Stimulated activated CD4-positive, alpha-beta T cell treated with anti-CD3 and anti-CD28 coated beads, TNF-alpha, amount 100 ng/mL, for 24 hours (primary cell): Measurements from ENCODE around the gene PLAC9.
"Not testable (repeated sequence)": the region's sequence is repeated elsewhere in the genome, so short reads cannot be mapped to it uniquely, and the experiment has no call there.

Source experiments
- DNase-seq, 3 experiments: peaks; one replicate each; pipeline ENCODE4 v3.0.0-alpha.2; 2020; ENCODE audit warnings: low read depth in 3 of 3

PLAC9 gene

DNA sequence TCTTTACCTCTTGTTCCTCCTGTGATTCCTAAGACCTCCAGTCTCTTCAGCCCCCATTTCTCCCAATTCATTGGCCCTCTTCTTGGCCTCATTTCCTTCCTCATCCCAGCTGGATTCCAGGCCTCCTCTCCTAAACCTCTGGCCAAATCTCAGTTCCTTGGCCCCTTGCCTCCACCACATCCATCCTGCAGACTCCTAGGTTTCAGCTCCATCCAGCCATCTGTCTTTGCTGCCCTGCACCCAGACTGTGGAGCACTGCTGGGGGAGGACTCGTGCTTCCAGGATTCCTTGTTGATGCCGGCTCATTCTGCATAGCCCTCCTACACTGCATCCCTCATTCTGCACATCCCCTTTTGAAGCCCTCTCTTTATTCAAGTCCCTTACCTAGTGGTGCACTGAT, 6.7 kb downstream of the PLAC9 start:
- no peak for DNase-seq

DNA sequence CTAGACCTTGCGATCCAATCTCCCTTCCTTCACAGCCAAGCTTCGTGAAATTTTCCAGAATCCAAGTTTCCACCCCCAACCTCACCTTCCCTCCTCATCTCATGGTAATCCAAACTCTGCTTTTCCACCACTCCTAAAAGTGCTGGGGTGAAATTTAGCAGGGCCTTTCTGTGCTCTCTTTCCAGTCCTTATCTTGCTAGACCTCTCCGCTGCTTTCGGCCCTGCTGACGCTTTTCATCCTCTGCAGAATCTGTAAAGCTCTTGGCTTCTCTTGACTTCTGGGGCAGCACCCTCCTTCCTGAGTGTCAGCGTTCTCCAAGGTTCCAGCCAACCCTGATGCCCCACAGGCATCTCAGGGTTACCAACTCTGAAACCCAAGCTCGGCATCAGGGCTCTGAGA, 7.7 kb downstream of the PLAC9 start:
- DNase-seq, result no peak

DNA sequence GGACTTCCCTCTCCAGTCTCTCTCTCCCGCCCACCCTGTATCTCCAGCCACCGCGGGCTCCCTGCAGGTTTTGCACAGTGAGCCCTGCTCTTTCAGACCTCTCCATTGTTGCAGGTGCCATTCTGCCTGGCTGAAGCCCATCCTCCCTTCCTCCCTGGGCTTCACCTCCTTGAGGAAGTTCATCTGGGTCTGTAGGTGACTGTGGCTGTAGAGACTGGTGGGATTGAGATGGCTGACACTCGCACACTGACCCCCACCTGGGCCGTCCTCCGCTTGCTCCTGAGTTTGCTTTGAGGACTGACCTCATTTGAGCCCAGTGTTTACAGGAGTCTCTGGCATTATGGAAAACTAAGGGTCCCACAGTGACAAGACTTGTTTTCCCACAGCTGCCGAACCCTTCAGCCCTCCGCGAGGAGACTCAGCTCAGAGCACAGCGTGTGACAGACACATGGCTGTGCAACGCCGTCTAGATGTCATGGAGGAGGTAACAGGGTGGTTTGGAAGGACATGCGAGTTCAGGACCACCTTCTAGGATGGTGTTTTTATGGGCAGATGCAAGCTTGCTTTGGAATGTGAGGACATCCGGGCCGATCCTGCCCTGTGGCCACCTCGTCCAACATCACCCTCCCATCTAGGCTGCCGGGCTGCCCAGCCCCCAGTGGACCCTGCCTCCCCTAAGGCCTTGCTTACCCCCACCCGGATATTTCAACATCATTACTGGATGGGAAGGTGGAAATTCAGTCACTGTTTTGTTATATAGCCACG, 9.3 kb downstream of the PLAC9 start:
- DNase-seq, result no peak

DNA sequence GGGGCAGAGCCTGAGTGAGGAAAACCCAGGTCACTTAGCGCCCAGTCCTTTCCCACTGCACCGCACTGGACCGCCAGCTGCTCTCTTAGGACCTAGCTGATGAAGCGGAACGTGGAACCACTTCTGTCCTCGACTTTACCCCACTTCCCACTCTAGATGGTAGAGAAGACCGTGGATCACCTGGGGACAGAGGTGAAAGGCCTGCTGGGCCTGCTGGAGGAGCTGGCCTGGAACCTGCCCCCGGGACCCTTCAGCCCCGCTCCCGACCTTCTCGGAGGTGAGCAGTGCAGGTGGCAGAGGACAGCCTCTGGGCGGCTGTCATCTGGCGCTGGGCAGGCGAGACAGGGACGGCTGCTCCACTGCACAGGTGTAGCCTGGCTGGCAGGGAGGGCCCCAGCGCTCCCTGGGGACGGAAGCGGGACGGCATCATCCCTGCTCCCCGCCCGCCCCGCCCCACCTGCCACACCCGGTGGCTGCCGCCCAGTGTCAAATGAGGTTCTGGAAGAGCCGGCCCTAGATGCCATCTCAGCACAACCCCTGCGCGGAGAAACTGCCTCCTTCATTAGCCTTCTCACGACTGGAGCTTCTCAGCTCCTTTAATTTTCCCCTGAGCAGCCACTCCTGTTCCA, 11.7 kb downstream of the PLAC9 start:
- DNase-seq, result peak in 1 of 3 experiments; percentile 35

DNA sequence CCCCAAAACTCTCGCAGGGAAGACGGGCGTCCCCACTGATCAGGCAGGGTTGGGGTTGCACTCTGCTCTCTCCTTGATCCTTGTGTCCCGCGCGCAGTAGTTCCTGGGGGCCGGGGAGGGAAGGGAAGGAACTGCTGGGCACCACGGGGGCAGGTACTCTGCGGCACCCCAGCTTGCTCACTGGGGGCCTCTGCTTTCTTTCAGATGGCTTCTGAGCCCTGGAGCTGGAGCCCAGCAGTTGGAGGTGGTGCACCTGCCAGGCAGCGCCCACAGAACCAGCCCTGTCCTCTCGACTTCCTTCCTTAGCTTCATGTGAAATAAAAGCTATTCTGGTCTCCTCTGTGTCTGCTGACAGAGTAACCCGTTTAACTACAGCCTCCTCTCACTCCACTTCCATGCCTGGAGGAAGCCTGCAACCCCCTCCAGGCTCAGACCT, 12.2 kb downstream of the PLAC9 start:
- peak in 1 of 3 experiments; percentile 12 for DNase-seq

DNA sequence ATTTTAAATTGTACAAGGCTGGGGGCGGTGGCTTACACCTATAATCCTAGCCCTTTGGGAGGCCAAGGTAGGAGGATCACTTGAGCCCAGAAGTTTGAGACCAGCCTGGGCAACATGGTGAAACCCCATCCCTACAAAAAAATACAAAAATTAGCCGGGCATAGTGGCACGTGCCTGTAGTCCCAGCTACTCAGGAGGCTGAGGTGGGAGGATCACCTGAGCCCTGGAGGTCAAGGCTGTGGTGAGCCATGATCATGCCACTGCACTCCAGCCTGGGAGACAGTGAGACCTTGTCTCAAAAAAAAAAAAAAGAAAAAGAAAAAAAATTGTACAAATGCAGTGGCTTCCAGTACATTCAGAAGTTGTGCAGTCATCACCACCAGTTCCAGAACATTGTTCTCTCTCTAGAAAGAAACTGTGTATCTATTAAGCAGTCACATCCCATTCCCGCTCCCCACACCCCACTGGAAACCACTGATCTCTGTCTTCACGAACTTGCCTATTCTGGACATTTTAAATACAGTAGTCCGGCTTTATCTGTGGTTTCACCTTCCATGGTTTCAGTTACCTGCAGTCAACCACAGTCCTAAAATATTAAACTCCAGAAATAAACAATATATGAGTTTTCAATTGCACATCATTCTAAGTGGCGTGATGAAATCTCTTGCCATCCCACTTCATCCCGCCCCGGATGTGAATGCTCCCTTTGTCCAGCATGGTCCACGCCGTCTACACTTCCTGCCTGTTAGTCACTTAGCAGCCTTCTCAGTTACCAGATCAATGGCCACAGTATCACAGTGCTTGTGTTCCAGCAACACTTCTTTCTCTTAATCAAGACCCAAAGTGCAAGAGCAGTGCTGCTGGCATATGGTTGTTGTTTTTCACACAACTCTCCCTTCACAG, 13.1 kb downstream of the PLAC9 start:
- DNase-seq, result not testable (repeated sequence)

DNA sequence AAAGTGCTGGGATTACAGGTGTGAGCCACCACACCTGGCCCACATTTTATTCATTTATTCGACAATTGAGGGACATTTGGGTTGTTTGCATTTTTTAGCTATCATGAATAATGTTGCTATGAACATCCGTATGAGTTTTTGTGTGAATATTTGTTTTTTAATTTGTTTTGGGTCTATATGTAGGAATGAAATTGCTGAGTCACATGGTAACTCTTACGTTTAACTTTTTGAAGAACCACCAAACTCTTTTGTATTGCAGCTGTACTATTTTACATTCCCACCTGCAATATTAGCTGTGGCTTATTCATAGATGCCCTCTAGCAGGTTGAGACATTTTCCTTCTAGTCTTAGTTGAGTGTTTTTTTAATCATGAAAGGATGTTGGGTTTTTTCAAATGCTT, 14.4 kb downstream of the PLAC9 start:
- DNase-seq, result no peak

DNA sequence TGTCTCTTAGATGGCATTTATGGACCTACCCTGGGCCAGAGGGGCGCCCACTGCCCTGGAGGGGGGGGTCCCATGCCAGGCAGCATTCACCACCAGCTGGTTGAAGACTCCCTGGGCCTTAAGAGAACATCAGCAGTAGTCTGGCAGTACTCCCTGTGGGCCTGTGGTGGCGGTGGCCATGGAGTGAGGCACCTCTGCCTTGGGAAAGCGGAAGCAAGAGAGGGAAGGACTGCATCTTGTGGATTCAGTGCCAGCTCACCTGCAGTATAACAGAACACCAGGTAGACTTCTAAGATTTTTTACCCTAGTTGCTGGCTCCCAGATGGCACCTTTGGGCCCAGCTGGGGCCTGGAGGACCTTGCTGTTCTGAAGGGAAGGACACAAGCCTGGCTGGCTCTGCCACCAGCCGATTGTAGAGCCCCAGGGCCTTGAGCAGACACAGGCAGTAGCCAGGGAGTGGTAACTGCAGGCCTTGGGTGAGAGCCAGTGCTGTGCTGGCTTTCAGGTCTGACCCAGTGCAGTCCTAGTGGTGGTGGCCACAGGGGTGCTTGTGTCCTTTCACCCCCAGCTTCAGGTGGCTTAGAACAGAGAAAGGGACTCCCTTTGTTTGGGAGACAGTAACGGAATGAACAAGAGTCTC, 15.8 kb downstream of the PLAC9 start:
- DNase-seq, result no peak

DNA sequence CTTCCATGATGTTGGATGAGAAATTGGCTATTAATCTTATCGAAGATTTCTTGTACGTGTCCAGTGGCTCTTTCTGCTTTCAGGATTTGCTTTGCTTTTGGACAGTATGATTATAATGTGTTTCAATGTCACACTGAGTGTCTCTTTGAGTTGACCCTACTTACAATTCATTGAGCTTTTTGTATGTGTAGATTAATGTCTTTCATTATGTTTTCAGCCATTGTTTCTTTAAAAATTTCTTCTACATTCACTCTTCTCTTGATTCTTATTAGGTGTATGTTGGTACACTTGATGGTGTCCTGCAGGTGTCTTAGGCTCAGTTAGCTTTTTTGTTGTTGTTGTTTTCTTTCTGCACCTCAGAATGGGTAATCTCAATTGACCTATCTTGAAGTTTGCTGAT, 16.6 kb downstream of the PLAC9 start:
- DNase-seq, result no peak

DNA sequence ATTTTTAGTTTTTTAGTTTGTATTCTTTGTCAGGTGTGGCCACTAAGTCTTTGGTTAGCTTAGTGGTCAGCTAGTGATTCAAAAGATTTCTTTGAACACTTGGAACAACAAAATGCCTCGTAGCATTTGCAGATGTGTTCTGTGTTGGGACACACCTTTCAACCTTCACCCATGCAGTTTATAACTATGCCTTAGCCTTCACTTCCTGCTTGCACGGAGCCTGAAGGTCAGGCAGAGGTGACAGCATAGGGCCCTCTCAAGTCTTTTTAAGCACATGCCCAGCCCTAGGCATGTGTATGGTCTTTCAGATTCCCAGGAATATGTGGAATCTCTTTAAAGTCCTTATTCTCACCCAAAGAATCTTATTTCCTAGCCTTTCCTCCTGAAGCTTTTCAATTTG, 17.6 kb downstream of the PLAC9 start:
- DNase-seq, result no peak

DNA sequence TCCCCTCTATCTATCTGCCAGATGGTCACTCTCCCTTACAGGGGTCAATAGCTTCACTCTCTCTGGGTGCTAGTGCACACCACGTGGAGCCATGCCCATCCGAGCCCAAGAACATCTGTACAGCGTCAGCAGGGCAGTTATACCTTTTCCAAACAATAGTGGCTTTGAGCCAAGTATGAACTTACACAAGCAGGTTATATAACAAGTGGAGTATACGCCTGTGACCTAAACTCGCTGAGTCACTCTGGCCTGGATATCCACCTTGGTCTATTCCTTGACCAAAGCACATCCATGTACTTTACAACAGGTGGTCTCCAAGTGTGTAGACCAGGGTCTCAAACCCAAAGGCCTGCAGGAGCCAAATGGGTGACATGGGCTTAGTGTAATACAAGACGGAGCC, 20.3 kb downstream of the PLAC9 start:
- no peak for DNase-seq

DNA sequence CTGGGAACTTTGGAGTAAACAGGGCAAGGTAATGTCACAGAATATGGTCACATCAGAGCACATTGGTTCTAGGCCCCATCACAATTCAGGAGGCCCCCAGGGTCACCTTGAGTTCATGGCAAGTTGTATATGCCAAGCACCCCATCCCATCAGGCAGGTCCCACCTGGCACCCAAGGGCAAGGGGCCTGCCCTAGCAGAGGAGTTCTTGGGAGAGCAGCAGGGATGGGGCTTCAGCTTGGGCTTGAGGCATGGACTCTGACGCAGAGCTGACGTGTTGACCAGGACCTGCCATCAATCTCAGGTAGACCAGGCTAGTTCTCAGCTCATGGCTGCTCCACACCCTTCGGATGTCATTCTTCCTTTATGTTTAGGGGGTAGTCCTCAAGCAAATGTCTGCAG, 20.9 kb downstream of the PLAC9 start:
- no peak for DNase-seq

DNA sequence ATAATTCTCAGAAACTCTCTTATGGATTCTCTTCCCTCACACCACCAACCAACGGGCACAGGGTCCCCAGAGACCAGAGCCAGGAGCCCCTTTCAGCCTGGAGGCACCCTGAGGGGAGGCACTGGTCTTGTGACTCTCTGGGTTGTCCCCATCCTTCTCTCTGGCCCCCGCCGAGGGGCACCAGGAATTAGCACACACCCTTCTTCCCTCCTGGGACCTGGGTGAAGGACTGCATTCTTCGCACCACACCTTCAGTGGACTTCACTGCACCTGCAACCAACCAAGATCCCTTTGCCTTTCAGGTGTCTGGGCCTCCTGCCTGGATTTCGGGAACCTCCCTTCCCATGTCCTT, 22.1 kb downstream of the PLAC9 start:
- no peak for DNase-seq

DNA sequence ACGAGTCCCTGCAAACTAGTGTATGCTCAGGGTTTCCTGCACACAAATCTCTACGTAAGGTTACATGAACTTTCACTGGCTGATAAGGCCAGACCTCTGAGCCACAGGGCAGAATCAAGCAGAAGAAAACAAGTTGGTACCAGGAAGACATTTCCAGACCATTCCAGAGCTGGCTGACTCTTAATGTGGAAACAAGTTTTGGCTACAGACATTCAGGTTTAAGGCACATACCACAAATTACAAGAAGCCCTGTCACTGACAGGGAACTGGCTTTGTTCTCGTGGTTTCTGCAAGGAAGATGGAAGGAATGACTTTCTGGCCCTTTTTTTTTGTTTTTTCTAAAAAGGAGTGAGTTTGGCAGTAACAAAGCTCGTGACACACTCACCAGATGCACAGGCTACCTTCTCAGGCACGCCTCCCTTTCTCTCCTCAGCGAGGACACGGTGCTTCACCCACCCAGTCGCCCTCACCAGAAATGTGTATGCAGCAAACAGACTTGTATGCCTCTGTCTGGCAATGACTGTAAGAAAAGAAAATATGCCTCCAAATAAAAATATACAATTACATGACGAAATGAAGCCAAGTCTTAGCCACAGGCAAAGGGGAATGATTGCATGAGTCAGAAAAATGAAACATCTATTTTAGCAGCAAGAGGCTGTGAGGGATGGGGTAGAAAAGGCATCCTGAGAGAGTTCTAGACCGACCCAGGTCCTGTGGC, 22.6 kb downstream of the PLAC9 start:
- no peak for DNase-seq

DNA sequence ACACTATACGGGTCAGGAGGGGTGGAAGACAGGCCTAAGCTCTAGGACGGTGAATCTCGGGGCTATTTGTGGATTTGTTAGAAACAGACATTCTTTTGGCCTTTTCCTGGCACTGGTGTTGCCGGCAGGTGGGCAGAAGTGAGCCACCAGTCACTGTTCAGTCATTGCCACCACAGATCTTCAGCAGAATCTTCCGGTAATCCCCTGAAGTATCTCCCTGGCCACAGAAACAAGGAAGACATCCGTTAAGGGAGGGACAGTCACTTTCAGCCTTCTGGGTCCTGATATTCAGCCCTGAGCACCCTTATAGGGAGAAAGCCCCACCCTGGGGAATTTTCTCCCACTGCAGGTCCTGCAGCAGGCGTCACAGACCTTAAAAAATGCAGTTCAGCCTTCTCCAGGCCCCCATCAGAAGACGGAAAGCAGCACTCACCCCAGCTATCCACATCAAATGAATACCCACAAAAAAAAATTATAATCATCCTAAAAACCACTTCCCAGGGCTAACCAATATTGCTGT, 23.2 kb downstream of the PLAC9 start:
- no peak for DNase-seq

DNA sequence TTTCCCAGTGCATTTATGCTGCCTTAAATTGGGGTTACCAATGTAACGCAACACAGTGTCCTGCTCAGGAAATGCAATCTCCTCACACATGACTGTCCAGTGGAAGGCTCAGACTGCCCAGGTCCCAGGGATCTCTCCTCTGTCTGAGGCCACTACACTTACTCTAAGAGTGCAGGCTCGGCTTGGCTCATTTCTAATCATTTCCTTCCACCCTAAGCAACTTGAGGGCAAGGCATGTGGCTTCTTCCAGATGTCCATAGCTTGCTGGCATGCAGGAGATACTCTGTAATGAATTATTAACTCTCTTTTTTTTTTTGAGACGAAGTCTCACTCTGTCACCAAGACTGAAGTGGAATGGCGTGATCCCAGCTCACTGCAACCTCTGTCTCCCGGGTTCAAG, 23.7 kb downstream of the PLAC9 start:
- DNase-seq, result no peak

DNA sequence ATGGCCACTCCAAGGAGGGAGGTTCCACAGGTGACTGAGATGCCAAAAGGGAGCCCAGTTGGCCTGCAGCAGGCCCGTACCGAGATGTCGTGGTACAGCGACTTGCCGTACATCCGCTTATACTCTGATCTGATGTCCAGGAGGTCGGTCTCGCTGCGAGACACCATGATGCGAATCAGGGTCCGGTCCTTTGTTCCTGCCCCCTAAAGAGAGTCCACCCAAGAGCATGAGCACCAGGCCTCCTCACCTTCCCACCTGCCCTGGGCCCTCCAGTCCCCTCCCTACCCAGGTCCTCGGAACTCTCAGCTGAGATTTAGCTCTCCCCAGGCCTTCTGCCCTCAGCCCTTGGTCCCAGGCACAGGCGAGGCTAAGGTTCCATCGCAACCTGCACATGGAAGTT, 25.0 kb downstream of the PLAC9 start:
- no peak for DNase-seq

DNA sequence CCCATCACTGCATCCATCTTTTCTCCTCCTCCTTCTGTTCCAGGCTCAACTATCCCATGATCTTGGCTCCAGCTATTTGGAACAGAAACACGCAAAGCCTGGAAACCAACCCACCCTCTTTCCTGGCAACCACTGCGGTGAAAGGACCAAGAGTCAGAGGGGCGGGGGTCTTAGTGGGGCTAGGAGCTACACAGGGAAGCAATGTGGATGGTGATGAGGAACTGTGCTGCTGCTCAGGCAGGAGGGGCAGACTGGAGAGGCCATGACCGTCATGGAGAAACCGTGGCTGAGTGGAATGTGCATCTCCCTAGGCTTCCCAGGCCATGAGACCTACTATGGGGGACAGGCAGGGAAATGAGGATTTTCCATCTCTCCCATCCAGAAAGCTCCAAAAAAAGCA, 25.6 kb downstream of the PLAC9 start:
- no peak for DNase-seq

DNA sequence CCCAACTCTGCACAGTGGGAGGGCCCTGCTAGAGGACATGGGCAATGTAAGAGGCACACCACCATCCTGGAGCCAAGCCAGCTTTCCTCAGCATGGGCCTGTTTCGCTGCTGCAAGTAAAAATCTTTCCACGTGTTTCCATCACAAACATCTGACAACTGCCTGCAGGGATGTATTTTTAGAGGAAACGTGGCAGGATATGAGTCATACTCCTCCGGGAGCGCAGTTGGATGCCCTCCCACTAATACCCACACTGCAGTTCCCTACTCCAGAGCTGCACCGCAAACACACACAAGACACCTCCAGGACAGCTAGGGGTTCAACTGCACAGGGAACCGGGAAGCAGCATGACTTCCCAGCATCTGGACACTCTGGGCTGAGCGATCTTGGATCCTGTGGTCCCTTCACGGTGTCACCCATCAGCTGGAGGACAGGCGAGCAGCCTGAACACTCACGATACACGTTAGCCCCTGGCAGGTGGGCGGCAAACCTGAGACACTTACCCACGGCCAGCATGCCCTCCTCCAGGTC, 26.1 kb downstream of the PLAC9 start:
- DNase-seq, result no peak

DNA sequence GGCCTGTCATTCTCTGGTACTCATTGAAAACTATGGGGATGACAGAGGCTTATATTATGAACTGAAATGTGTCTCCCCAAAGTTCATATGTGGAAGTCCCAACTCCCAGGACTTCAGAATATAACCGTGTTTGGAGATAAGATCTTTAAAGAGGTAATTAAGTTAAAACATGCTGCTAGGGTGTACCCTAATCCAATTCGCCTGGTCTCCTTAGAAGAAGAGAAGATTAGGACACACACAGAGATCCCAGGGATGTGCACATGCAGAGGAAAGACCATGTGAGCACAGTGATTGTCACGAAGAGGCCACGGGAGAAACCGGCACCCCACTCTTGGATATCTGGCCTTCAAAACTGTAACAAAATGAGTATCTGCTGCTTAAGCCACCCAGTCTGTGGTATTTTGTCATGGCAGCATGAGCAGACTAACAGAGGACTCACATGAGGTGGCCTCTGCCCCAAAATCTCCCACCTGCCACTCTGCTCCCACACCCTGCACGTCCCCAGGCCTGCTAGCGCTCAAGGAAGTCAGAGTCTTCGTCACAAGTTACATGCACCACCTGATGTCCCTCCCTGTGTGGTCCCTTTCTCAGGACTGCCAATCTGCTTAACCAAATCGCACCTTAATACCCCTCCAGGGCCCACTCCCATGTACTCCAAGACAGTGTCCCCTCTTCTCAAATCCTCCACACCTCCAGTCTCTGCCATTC, 26.8 kb downstream of the PLAC9 start:
- no peak for DNase-seq
